ENCODE data around the gene ARMC9.

Gene ARMC9

GRCh38 chr2:231336700-231337099, 138.3 kb downstream of the ARMC9 start (continued):
- no peak for TF ChIP-seq CTCF (tag by site-specific recombination; IDR thresholded peaks at IDR 0.05)

GRCh38 chr2:231337807-231338759, 139.7 kb downstream of the ARMC9 start:
- H3K9me3 ChIP-seq (ENCODE audit: control insufficient read depth, insufficient read depth, low read depth, low read length), result no peaks in the 10 kb centered on the region
- H3K4me1 ChIP-seq (ENCODE audit: control insufficient read depth, insufficient read depth, low read length), result no peaks in the 10 kb centered on the region
- CTCF ChIA-PET, result no interaction called here
- peaks cover 0 to 8% of the 10 kb centered on the region in 2 experiments; a peak in 1 of 3 replicates for H3K36me3 ChIP-seq (ENCODE audit: control insufficient read depth in 2 of 2, insufficient read depth in 1 of 2, low read length in 2 of 2)
- TF ChIP-seq ZNF114 (tag by site-specific recombination; IDR thresholded peaks at IDR 0.05) (no peak), ZNF701 (tag by site-specific recombination; IDR thresholded peaks at IDR 0.05) (no peak), ZNF280C (tag by site-specific recombination; IDR thresholded peaks at IDR 0.05) (no peak), ZBTB7A (tag by site-specific recombination; IDR thresholded peaks at IDR 0.05; ENCODE audit: low read depth) (no peak), GLIS2 (tag by site-specific recombination; IDR thresholded peaks at IDR 0.05) (no peak), ZNF629 (tag by site-specific recombination; IDR thresholded peaks at IDR 0.05) (no peak)
- POLR2A ChIA-PET, result interaction anchor here (0.6 kb wide), 1 partner anchor 128 kb away, joined by 6 read pairs; no protein-coding TSS in a partner anchor
- no peak overlapping the region for H3K4me3 ChIP-seq (ENCODE audit: low read depth, low read length)
- H3K27ac ChIP-seq (ENCODE audit: extremely low read depth, low read depth, low read length), result no peak overlapping the region

GRCh38 chr2:231339316-231339715, 140.9 kb downstream of the ARMC9 start:
- Histone ChIP-seq H3K9me3 (ENCODE audit: control insufficient read depth, insufficient read depth, low read depth, low read length) (no peaks in the 10 kb centered on the region), H3K27ac (ENCODE audit: extremely low read depth, low read depth, low read length) (no peak overlapping the region), H3K4me1 (ENCODE audit: control insufficient read depth, insufficient read depth, low read length) (no peaks in the 10 kb centered on the region), H3K4me3 (ENCODE audit: low read depth, low read length) (no peak overlapping the region), H3K36me3 (ENCODE audit: control insufficient read depth in 2 of 2, insufficient read depth in 1 of 2, low read length in 2 of 2) (no peaks in the 10 kb centered on the region)
- TF ChIP-seq SCRT2 (tag by site-specific recombination; IDR thresholded peaks at IDR 0.05), result 0 out of 2 replicates have a peak, but pooled peaks have one; percentile 16
- no peak for TF ChIP-seq ZBTB44 (tag by site-specific recombination; IDR thresholded peaks at IDR 0.05)
- POLR2A ChIA-PET, result no interaction called here
- CTCF ChIA-PET, result no interaction called here

GRCh38 chr2:231341100-231341499, 142.7 kb downstream of the ARMC9 start:
- no peak overlapping the region for H3K27ac ChIP-seq (ENCODE audit: extremely low read depth, low read depth, low read length)
- TF ChIP-seq PRDM6 (tag by site-specific recombination; IDR thresholded peaks at IDR 0.05) (no peak), ZNF394 (tag by site-specific recombination; IDR thresholded peaks at IDR 0.05; ENCODE audit: borderline replicate concordance) (no peak), GLIS1 (tag by site-specific recombination; IDR thresholded peaks at IDR 0.05) (no peak), ZNF302 (tag by site-specific recombination; IDR thresholded peaks at IDR 0.05; ENCODE audit: low read depth) (no peak), ZNF548 (tag by site-specific recombination; IDR thresholded peaks at IDR 0.05) (no peak), ZNF555 (tag by site-specific recombination; conservative IDR thresholded peaks at IDR 0.05) (no peak), ZNF658 (tag by site-specific recombination; IDR thresholded peaks at IDR 0.05) (no peak)
- no peaks in the 10 kb centered on the region for H3K36me3 ChIP-seq (ENCODE audit: control insufficient read depth in 2 of 2, insufficient read depth in 1 of 2, low read length in 2 of 2)
- ChIA-PET POLR2A (no interaction called here), CTCF (interaction anchor here (0.7 kb wide), 1 partner anchor 74 kb away, joined by 3 read pairs; no protein-coding TSS in a partner anchor)
- no peaks in the 10 kb centered on the region for H3K9me3 ChIP-seq (ENCODE audit: control insufficient read depth, insufficient read depth, low read depth, low read length)
- H3K4me1 ChIP-seq (ENCODE audit: control insufficient read depth, insufficient read depth, low read length), result no peaks in the 10 kb centered on the region
- no peak overlapping the region for H3K4me3 ChIP-seq (ENCODE audit: low read depth, low read length)
